Measurements from ENCODE around the gene PEX19.

GRCh38 chr1:160308451-160309184 is 23.7 kb upstream of the PEX19 start:
- TF ChIP-seq POLR2A (IDR thresholded peaks at IDR 0.05), result no peak
- no peak for TF ChIP-seq CTCF (IDR thresholded peaks at IDR 0.05)
